Tongue (tissue), 2 donors: ENCODE results near the gene MIR17HG. TPM values are rescaled to one million over a fixed set of nuclear protein-coding genes. Genes with fewer than 3 reads are reported as not detected.
"Not testable (repeated sequence)": the region's sequence is repeated elsewhere in the genome, so short reads cannot be mapped to it uniquely, and the experiment has no call there.

Experiments
- DNase-seq: peaks from one replicate; pipeline ENCODE4 v3.0.0-alpha.2; 2015
- total RNA-seq: library from RNA; depleted of rRNA; stranded (reverse); fragments of >200 nt; gene quantifications from one replicate; pipeline ENCODE4 v1.2.3, GENCODE V29; 2014

The MIR17HG gene
- total RNA-seq = 8.6 TPM

GRCh38 chr13:91347202-91347995 is at the start of gene MIR17HG:
MIR17HG (plus strand) TSS chr13:91347687.
- DNase-seq = peak; percentile 96

DNA sequence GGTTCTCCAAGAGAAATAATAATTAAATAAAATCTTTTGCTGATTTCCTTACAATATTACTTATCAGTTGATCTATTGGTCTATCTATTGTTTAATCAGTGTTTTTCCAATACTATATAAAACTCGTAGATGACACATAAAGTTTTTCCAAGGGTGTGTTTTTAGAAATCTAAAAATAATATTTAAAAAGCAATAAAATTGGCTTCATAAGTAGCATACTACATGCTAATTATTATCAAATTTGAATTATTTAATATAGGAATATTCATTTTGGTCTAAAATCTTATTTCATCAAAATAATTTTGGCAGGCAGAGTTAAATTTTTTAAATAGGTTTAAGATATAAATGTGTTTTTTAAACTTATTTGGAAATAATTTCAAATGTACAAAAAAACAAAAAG is 49.4 kb upstream of the MIR17HG start:
- DNase-seq = no peak

DNA sequence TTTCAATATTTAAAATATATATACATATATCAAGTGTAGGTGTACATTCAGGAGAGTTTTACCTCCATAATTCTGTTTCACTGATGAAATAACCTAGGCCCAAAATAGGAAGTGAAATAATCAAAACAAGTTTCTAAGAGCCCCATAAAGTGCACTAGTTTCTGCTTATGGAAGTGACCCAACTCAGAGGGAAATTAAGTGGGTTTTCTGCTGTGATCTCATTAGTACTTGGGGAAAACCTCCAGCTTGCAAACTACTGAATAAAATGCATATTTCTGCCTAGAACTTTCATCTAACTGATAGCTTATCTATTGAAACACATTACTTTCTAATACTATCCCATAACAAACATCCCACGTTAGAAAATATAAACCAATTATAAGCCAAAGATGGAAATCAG is 45.4 kb upstream of the MIR17HG start:
- no peak for DNase-seq

GRCh38 chr13:91303031-91303430 is 44.5 kb upstream of the MIR17HG start:
- no peak for DNase-seq

DNA sequence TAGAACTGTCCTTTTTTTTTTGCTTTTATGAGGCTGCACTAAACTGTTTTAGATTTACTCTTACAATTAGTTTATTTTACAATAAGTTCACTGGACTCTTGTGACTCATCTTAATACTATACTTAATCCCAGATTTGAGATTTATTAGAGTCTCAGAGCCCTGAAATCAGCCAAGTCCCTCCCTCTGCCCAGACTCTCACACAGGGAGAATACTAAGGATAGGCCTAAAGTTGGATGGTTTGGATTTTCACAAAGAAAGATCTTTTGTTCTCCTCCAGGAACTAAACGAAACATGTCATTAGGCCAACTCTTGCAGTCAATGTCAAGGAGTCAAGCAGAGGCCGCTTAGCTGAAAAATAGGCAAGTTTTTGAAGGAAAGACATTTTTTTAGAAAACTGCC is 42.7 kb upstream of the MIR17HG start:
- peak; percentile 16 for DNase-seq

DNA sequence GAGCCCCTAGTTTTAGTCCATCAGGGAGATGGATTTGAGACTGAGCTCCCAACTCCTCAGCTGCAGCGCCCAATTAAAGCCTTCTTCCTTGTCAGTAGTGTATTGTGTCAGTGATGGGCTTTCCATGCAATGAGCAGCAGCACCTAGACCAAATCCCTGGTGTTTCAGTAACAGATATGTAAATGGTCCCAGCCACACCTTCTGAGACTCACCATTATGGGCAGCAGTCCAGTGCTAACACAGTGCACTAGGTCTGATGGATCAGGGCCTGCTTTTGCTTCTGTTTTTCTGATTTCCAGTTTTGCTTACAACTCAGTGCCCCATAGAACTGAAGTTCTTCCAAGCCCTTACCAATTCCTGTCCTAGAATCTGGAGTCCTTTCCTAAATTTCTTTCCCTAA is 41.8 kb upstream of the MIR17HG start:
- no peak for DNase-seq

DNA sequence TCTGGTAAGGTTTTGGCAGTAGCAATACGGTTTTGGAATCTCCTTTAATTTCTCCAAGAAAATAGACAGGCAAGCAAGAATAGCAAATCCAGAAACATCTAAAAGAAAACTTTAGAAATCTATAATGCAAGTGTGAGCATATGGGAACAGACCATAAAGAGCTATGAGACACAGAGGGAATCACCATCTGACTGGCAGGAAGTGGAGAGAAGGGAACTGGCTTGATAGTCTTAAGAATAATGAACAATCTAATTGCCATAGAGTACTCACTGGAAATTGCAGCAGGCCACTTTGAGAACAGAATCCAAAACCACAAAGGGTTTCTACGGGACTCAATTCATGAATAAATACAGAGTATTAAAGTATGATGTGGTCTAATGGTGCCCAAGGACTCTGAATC is 39.6 kb upstream of the MIR17HG start:
- DNase-seq = no peak

- DNase-seq = no peak
These were observed 39.2 kb upstream of the MIR17HG start for GRCh38 chr13:91308299-91308698.

DNA sequence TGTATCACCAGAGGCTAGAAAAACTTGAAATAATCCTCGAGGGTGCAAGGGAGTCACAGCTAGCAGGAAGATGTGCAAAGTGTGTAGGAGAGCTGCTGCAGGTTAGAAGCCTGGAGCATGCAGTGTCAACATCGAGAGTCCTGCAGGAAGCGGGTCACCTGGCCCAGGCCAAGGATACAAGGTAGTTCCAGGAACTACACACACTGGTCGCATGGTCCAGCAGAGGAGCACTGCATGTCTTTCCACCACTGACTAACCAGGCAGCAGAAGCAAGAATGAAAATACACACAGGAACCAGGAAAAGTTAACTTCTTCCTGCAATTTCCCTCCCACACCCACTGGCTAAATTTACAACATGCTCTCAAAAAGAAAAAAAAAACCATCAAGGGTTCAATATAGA is 36.0 kb upstream of the MIR17HG start:
- no peak for DNase-seq

GRCh38 chr13:91312324-91312723 is 35.2 kb upstream of the MIR17HG start:
- DNase-seq = no peak

GRCh38 chr13:91313103-91313502 is 34.4 kb upstream of the MIR17HG start:
- peak; percentile 30 for DNase-seq

DNA sequence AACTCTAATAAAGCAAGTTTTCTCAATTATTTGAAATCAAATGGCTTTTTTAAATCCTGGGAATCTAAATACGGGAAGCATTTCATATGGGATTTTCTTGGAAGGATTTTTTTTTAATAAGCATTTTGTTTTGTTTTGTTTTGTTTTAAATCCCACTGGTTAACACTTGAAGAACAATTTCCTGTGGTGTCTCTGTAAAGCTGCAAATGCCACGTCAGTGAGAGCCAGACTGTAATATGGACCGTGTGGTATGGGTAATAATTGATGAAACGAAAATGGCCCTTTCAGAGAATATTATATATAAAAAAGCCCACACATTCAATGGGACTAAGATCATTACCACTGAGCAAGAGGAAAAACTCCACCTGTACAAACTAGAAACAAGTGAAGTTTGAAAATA is 33.9 kb upstream of the MIR17HG start:
- no peak for DNase-seq

DNA sequence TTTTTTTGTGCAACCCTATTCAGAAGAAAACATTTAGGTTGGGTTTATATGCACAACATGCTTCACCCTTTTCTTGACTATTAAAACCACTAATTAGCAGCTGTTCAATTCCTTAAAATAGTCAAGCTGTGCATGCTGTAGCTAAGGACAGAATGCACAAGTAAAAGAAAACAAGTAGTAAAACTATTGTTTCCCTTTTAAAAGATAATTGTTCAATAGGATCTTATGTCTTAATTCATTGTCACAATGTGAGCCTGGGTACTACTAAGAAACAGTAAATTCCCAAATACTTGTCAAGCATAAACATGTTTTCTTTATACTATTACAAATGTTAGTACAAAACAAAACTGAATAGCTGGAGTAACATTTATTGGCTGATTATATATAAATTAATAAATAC is 32.6 kb upstream of the MIR17HG start:
- peak; percentile 6 for DNase-seq

DNA sequence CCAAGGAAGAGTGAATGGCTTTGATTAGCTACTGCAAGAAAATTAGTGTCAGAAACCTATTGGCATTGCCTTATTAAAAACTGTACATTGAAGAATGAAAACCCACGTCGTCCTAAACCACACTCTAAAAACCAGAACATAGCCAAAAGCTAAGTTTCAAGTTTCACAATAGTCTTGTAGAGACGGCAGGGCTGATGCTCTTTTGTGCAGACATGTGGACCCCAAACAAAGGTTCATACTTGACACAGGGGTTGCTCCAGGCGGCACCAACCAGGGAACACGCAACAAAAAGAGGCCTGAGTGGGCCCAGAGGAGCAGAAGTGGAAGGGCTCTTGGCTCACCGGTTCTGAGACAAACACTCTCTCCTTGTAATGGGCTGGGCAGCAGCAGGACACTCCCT is 28.6 kb upstream of the MIR17HG start:
- DNase-seq = no peak

GRCh38 chr13:91319996-91320395 is 27.5 kb upstream of the MIR17HG start:
- DNase-seq = no peak

DNA sequence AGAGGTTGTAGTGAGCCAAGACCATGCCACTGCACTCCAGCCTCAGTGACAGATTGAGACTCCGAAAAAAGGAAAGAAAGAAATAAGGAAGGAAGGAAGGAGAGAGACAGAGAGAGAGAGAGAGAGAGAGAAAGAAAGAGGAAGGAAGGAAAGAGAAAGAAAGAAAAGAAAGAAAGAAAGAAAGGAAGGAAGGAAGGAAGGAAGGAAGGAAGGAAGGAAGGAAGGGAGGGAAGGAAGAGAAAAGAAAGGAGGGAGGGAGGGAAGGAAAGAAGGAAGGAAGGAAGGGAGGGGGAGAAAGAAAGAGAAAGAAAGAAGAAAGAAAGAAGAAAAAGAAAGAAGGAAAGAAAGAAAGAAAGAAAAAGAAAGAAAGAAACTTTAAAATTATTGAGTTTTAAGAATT is 26.5 kb upstream of the MIR17HG start:
- not testable (repeated sequence) for DNase-seq

- no peak for DNase-seq
These were observed 24.1 kb upstream of the MIR17HG start for GRCh38 chr13:91323349-91323748.

GRCh38 chr13:91326146-91326545 is 21.3 kb upstream of the MIR17HG start:
- DNase-seq = no peak

GRCh38 chr13:91328726-91329125 is 18.8 kb upstream of the MIR17HG start:
- DNase-seq = no peak

DNA sequence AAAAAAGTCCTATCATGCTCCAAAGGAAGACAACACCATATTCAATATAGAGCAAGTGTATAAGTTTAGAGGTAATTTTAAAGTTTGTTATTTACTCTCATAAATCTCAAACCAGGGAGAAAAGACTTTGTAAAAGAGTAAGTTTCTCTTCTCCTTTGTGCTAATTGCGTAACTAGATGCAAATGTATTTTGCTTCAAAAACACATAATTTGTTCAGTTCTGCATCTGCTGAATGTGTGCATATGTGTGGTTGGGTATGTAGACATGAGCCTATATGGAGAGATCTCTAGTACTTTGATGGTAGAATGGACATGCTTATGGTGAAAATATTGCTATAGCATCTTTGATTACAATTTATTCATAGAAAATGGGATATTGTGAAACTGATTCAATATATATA is 17.8 kb upstream of the MIR17HG start:
- no peak for DNase-seq

DNA sequence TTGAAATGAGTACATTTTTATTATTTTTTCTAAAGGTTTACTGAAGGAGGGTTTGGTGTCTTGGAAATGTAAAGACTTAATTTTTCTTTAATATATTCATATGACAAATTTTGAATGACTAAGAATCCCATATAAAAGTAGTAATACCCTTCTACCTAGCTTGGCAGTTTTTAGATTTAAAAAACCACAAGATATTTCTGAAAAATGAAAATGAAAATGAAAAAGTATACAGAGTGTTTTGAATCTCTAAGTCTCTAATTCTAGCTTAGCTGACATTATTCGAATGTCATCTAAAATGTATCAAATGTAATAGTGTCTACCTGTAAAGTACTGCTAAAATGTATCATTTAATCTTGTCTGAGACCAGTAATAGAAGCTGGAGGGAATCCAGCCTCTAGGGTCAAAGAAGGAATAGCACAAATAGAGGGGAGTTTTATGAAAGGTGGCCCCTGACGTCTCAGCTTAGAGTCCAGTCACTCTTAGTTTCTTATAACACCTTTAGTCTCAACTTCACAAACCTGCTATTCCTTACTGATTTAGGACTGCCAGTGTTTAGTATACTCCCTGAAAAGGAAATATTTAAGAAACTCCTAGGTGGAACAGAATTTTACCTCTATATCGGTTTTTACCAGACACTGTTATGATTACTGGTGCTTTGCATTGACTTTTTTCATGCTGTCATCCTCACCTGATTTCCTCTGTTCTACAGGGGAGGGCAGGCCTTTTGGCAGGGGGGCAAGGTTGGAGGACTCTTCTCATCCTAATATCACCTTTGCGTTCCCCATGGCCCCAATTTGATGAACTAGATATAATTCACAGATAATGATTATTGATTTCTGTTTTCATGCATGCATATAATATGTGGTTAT is 16.2 kb upstream of the MIR17HG start:
- DNase-seq = no peak

DNA sequence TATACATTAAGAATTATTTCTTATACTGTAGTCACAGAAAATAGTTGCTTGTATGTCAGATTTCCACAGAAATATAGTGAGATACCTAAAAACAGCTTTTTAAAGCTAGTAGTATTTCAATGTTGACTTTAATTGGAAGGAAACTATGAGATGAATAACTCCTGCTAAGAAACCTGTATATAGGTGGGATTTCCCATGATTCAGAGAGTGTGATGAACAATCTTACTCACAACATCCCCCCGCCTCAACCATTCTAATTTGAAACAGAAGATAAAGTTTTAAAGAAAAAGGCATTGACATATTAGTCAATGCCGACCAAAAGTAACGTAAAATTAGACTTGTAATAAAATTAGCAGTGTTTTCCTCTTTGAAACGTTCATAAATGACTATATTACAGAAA is 1.4 kb upstream of the MIR17HG start:
- DNase-seq = no peak

DNA sequence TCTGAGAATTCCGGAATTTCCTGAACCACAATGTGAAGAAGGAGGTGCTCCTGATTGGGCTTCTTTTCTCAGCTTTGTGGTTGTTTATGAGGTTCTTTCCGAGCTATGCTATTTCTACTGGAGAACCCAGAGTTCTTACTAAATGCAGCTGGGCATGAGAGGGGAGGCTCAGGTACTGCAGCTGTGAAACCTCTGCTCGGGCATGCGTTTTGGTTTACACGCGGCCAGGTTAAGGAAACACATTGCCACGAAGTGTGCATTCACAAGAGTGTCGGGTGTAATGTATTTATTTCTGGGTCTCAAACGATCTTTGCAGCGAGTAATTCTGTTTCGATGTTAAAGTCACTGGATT is 661 bp upstream of the MIR17HG start:
- no peak for DNase-seq
